DMS79 treated with DMSO at 0.1 percent for 48 hours (cell line): ENCODE results near the gene BTBD16.

Source experiments
- DNase-seq: peaks from one replicate; lab custom pipeline; 2025; lab: John Stamatoyannopoulos, UW

BTBD16 gene

DNA sequence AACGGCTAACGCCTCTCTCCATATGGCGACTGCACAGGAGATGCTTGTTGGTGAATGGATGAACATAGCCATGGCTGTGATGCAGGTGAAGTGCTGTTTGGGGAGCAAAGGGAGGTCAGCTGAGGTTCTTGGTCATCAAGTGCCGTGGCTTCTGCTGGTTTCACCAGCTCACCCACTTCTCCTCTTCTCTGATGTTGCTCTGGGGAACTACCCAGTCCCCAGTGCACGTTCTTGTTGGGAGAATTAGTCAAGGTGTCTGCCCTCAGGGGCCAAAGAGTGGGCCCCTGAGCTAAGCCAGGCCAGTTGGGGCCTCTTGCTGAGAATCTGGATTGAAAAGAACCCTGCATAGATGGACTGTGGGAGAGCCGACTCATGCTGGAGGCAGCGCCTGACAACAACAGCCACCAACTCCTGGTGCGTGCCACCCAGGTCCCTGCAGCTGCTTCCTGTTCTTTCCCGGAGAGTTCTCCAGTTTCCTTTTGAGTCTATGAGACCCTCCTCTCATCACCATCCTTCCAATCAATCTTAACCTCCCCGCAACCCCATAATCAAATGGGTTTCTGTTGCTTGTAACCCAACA lies 3.0 kb downstream of the BTBD16 start:
- no peak for DNase-seq

DNA sequence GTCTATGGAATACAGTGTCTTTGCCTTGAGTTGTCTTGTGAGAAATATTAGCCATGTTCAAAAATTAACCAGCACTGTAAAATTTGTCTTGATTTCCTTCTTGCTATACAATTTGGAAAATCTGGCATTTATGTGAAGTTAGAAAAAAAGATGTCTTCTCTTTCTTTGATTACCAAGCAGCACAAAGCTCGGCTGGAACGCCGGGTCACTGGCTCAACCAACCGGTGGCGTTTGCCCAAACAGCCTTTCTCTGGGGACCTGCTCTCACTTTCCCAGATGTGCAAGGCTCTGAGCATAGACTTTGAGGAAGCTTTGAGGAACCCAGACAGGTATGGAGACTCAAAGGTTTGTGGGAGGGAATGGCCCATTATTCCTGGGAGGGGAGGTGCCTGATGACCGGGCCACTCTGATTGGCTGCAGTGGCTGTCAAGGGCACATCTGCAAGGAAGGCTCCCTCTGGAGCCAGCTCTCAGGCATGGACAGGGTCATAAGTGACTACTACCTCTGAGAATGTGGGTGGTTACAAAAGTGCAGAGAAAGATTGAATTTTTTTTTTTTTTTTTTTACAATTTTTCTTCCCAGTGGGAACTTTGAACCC lies 5.6 kb downstream of the BTBD16 start:
- no peak for DNase-seq

DNA sequence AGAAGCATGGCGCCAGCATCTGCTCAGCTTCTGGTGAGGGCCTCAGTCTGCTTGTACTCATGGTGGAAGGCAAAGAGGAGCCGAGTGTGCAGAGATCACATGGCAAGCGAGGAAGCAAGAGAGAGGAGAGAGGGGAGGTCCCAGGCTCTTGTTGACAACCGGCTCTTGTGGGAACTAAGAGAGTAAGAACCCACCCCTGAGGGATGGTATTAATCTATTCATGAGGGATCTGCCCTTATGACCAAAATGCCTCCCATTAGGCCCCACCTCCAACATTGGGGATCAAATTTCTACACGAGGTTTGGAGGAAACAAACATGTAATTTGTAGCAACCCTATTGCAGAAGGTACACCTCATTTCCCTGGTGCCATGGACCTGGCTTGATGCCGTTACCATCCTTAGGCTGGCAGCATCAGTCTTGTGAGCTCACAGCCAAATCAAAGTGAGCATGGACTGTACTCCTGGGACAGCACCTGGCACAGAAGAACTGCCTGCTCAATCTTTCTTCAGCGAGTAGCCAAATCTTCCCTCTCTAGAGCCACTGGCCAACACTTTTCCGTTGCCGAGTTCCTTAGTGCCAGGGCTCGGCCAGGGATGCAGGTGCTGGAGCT lies 6.5 kb downstream of the BTBD16 start:
- no peak for DNase-seq

DNA sequence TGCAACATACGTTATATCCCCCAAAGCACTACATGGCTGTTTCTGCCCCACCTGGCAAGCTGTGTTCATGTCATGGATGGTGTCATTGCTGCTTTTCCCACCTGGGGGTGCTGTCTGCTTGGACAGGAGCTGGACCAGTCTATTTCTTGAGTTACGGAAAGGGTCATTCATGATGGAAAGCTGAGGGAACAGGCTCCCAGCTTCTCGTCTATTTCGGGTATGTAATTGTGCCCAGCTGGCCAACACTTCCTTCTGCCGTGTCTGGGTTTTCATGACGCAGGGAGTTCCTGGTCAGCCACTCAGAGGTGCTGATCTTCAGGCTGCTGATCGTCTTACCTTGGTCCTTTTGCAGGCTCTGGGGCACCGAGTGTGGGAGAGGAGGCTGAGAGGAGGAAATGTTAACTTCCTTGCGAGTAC lies 8.6 kb downstream of the BTBD16 start:
- DNase-seq, result no peak

DNA sequence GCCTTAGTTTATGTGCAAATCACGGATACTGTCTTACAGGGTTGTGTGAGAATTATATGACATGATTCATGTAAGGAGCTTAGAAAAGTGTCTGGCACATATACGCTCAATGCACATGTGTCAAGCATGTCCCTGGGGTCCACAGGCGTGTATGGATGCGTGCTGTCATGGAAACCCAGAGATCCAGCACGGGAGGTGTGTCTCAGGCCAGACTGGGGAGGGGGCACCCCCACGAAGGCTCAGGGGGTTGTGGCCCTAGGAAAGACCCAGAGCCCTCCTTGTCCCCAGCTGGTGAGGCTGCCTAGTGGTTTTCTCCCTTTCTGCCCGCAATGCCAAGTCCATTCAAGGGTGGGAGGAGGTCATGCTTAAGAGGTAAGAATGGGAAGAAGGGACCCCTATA lies 9.1 kb downstream of the BTBD16 start:
- DNase-seq, result no peak

DNA sequence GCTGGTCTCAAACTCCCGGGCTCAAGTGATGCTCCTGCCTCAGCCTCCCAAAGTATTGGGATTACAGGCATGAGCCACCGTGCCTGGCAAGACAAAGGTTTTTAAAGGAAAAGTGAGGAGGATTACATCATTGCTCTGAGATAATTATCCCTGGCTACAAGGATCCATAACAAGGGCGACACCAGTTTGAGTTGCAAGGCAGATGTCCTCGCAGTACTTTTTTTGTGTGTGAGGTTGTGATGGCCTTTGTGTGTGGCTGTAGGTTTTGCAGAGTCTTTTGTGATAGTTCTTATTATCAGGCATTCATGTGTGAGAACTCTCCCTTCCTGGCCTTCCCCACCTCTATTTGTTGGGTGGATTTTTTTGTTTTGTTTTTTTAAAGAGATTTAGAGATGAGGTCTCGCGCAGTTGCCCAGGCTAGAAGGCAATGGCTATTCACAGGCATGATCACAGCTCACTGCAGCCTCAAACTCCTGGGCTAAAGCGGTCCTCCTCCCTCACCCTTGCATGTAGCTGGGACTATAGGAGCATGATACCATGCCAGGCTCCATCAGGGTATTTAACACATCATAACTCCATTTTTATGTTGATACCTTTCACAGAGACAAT lies 10.0 kb downstream of the BTBD16 start:
- no peak for DNase-seq

DNA sequence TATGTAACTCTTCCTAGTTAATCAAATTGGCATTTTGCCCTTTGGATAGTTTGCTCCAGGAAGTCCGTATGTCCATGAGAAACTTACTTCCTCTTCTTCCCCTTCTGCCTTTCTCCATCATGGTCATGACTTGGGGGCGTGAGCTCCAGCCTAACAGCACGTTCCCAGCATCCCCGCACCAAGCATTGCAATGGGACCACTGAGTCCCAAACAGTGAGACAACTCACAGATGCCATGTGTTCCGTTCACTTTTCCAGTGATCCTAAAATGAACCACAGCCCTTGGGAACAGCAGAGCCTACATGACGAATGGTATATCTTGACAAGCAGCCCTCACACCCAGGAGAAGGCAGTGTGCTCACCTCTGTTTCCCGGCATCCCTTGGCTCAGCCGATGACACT lies 10.7 kb downstream of the BTBD16 start:
- DNase-seq, result no peak

DNA sequence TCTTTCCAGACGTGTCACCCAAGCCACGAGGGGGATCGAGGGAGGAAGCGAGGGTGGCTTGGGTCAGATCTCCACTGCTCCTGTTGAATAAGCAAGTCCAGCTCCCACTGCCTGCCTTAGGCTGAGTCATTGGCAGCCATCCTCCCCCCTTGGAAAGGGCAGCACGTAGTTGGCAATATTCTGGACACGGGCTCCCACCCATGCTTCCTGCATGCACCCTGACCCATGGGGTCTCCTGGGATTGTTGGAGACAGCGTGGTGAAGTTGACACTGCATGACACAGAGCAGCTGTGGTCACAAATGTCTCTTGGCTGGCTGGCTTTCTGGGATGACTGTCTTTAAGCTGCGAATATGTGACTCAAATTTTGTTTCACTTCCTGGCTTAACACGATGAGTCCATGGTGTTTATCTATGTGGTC lies 11.2 kb downstream of the BTBD16 start:
- DNase-seq, result no peak

DNA sequence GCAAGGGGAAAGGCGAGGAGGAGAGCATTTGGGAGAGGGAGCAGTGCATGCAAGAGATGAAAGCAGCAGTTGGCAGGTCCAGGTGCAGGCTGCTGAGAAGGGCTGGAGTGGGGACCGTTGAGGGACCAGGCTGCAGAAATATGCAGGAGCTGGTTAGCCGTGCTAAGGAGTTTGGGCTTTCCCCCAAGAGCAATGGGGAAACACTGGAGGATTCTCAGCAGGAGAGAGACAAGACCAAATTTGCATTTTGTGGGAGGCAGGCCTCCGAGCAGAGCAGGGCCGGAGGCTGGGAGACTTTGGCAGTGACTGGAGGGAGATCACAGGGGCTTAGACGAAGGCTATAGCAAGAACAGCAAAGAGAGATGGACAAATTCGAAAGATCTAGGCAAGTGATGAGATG lies 11.8 kb downstream of the BTBD16 start:
- DNase-seq, result no peak

DNA sequence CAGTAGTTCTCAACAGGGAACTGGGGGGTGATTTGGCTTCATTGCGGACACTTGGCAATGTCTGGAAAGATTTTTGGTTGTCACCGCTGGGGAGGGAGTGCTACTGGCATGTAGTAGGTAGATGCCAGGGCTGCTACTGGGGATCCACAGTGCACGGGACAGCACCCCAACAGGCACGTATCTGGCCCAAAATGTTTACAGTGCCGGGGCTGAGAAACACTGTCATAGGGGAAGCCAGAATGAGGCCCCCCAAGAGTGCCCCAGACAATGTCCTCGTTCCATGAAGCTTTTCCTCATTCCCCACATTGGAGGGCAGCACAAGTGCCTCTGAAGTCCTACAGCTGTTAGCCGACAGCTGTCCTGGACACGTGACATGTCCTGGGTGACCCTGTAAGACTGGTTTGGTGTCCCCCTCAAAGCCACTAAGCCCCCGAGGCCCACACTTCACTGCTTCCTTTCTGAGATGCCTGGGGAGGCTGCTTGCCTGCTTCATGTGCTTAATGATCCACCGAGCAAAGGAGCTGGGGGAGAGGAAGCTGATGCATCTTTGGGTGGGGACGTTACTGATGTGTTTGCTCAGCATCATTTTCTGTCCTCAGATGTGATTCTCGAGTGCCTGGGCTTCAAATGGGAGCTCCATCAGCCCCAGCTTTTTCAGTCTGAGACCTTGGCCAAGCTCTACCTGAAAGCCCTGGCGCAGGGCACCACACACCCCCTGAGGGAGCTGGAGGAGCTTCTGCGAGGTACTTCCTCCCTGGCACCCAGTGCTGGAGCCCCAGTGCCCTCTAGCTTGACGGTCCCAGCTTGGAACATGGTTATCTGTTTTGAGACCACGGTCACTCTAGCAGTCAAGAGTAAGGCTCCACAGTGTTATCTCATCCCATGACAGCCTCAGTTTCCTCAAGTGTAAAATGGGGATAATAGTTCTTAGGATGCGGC lies 14.7 kb downstream of the BTBD16 start:
- DNase-seq, result no peak

DNA sequence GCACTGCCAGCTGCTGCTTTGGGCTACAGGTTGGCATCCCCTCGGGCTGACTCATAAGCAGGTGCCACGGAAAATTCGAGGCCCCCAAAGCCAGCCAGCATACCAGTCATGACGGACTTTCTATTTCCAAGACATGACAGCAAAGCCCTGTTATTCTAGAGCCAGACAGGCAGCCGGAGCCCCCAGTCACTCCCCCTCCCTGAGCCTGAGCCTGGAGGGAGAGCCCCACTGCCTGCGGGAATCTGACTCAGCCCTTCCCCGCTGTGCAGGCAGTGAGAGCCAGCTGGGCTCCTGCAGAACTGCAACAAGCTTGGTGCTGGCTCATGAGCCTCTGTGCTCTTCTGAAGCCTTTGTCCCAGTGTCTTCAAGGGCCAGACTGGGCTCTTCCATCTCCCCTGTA lies 15.8 kb downstream of the BTBD16 start:
- DNase-seq, result no peak

DNA sequence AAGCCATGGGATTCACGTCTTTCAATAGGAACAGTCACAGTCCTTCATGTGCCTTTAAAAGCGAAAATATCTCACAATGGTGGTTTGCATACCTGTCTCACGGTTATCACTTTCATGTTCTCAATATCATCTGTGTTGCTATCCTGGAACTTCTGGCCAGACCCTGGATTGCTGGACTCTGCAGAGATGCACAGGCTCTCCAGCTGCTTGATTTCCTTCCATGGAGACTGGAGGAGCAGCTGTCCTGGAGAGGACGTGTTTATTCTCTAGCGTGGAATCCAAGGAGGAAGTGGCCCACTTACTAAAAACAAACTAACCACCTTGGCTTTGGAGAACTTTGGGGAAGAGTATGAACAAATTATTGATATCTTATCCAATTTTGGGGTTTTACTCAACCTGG lies 16.5 kb downstream of the BTBD16 start:
- DNase-seq, result no peak

DNA sequence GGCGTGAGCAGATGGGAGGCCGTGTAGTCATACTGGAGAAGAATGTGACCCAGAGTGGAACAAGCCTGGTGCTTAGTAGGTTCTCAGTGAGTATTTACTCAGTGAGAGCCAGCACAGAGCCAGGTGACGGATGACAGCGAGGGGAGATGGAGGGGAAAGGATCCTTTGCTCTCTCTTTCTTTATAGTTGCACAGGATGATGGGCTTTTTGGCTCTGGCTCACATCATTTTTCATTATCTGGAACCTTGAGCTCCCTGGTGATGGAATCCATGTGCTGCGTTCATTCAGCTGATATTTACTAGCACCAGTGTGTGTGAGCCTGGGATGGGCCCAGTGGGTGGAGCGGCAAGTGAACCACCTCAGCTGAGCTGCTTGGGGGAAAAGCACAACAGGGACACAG lies 17.2 kb downstream of the BTBD16 start:
- no peak for DNase-seq

DNA sequence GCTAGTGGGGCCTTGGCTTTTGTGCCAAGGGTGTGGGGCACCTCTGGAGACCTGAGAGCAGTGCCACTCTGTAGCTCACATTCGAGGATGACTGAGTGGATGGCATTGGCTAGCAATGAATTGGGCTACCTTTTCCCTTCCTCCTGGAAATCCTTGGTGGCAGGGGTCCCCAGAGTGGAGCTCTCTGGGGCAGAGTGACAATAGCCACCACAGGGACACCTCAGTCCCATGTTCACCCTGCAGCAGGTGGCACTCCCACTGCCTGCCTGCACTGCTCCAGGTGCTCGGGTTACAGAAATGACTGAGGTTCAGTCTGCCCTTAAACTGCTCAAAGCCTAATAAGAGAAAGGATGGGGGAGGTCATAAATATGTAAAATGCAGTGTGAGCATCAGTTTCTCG lies 17.8 kb downstream of the BTBD16 start:
- DNase-seq, result no peak

DNA sequence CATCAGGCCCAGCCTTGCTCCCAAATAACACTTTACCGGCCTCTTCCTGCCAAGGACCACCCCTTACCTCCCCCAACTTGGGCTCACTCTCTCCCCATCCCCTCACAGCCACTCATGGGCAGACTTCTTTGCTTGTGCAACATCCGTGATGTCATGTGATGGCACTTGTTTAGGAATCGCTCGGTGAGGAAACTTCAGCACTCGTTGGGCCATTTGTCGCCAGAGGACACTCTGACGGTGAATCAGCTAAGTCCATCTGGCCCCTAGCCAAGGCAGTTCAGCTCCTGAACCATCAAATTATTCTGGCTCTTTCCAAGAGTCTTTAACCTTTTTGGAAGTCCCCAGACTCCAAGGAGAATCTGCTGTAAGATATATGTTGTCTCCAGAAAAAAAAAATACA lies 19.2 kb downstream of the BTBD16 start:
- no peak for DNase-seq

DNA sequence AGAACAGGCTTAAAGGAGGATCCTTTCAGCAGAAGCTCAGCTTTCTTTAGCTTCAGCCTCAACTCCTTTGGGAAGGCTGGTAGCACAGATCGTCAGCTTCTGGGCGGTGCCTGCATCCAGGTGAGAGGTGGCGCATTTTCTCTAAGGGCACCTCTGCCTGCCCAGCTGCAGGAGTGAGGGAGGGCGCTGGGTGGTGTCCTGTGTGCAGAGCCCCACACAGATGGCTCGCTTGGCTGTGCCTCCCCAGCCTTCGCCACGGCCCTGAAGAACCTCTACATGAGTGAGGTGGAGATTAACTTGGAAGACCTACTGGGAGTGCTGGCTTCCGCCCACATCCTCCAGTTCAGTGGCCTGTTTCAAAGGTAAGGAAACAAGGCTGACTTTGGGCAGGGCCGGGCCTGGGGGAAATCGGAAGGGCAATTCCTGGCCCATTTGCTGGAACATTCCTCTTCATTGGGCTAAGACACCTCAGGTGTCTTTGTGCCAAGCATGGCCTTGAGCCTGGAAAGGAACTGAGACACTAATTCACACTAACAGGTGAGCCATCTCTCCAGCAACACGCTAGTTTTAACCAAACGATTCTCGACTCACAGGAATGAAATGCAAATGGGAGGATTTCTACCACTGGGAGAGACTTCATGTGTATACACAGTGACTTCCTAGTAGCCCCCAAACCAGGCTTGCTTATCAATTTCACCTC lies 19.9 kb downstream of the BTBD16 start:
- no peak for DNase-seq

DNA sequence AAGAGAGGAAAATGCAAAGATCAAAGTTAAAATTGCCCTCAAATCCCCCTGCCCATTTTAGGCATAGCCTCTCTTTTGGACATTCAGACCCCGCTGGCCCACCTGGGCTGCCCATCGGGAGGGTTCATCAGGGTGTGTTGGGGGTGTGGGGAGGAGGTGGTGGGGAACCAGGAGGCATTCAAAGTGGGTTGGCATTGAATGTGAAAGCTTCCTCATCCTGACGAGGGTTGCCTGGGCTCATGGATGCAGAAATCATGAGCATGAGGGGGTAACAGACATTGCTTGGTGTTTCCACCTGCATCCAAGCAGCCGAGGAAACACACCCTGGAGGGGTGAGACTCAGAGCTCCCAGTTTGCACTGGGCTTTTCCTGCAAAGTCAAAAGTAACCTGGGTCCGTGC lies 20.6 kb downstream of the BTBD16 start:
- no peak for DNase-seq

DNA sequence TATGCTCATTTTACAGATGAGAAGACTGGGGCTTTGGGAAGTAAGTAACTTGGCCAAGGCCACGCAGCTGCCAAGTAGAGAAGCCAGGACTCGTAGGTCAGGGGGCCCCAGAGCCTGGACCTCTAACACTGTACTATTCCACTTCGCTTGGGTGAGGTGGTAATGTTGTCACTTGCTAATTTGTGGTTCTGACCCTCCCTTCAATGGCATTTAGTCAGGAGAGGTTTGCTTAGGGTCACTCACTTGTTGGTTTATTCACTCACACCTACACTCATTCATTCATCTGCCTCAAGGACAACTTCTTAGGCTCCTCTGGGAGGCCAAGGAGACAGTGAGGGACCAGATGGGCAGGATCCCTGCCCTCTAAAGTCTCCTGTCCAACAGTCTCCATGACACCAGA lies 21.3 kb downstream of the BTBD16 start:
- no peak for DNase-seq

DNA sequence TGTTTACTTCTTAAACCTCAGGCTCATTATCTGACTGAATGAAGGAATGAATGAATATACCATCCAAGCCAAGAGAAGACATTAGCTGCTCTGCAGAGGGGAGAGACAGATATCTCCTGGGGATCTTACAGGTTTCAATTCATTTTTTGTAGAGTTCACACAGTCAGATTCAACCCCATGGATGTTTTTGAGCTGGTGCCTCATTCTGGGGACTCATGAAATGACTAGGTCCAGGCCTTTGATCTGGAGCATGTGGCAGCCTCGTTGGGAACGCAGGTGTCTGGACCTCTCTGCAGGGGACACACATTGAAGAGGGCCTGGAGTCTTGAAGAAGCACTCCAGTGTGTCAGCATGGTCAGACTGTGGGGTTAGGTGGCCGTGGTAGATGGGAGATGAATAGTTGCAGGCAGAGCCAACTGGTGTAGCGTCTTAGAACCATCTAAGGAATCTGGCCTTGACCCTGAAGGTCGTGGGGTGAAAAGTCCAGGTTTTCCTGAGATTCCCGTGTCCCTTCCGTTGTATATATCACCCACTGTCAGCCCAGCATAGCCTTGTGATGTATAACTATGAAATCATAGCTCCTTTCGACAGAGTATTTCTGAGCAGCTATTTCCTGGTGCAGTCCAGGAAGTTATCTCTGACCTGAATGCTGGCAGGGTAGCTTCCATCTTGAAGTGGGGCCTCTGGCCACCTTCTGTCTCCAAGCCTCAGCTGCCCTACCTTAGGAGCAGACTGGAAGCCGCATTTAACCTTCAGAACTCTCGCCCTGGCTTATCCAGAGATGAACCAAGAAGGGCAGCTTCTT lies 22.3 kb downstream of the BTBD16 start:
- DNase-seq, result no peak

DNA sequence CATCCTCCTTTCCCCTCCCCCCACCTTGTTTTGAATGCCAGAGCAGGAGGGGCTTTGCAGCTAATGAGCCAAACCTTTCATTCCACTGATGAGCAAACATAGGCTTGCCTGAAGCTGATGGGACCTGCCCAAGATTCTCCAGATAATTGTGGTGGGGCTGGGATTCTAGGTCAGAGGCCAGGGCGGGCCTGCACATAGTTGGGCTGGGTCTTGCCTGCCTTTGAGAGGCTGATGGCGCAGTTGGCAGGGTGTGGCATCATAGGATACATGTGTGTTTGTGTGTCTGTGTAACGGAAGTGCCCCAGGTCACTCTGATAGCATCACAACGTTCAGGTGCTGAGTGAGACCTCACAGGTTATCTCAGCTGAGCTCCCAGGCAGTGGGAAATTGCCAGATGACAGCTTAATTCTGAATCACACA lies 22.9 kb downstream of the BTBD16 start:
- no peak for DNase-seq
